Breast epithelium (tissue), 4 donors: ENCODE measurements around the gene IGSF9B. TPM values are rescaled to one million over a fixed set of nuclear protein-coding genes. Genes with fewer than 3 reads are reported as not detected.

Source experiments
- DNase-seq, 2 donors: peaks; one replicate each; pipeline ENCODE4 v3.0.0-alpha.2; 2019; ENCODE audit warnings: low spot score in 2 of 2
- H3K27ac ChIP-seq, 2 donors: fragments of 200-600 bp; sonication (generic) in 1 of 2; one replicate each; pipeline ENCODE4 v1.5.1; 2016 to 2019; ENCODE audit warnings: mild to moderate bottlenecking in 1 of 2
- H3K27me3 ChIP-seq, 2 donors: fragments of 200-600 bp; sonication (generic) in 1 of 2; one replicate each; pipeline versions ENCODE4 v1.5.1 to v1.6.0; 2017 to 2019; ENCODE audit warnings: control low read depth in 1 of 2, mild to moderate bottlenecking in 1 of 2
- H3K36me3 ChIP-seq: fragments of 200-600 bp; one replicate; pipeline ENCODE4 v1.5.1; 2019
- H3K4me1 ChIP-seq, 2 donors: fragments of 200-600 bp; sonication (generic); one replicate each; pipeline ENCODE4 v1.5.1; 2016 to 2019; ENCODE audit warnings: control low read depth in 1 of 2
- H3K4me3 ChIP-seq, 3 donors: fragments of 200-600 bp; sonication (generic); 1 replicate in 2 of 3; 2 replicates in 1 of 3; pipeline ENCODE4 v1.5.1; 2016 to 2019; ENCODE audit warnings: mild to moderate bottlenecking in 3 of 3, moderate library complexity in 2 of 3
- H3K9me3 ChIP-seq, 2 donors: fragments of 200-600 bp; sonication (generic) in 1 of 2; one replicate each; pipeline ENCODE4 v1.5.1; 2016 to 2019; ENCODE audit warnings: control low read depth in 1 of 2
- CTCF ChIP-seq, 3 donors: fragments of 450-650 bp; IDR thresholded peaks; one replicate each; pipeline ENCODE4 v1.5.1; 2016 to 2017; ENCODE audit warnings: antibody characterized with exemption in 3 of 3, mild to moderate bottlenecking in 3 of 3, moderate library complexity in 3 of 3
- POLR2A ChIP-seq: fragments of 450-650 bp; IDR thresholded peaks from one replicate; pipeline ENCODE4 v1.6.1; 2016; ENCODE audit warnings: antibody characterized with exemption, mild to moderate bottlenecking, moderate library complexity
- POLR2AphosphoS5 ChIP-seq, 3 donors: sonication (generic); formaldehyde crosslinking; IDR thresholded peaks; one replicate each; pipeline ENCODE4 v1.6.1; 2017; ENCODE audit warnings: antibody characterized with exemption in 3 of 3
- intact Hi-C: fragments of 100-400 bp; cut with DNase I; formaldehyde crosslinking; loops from one replicate; pipeline ENCODE4 v1.15.1; 2023; ENCODE audit warnings: low total_unique reads
- total RNA-seq, 3 donors: library from RNA; depleted of rRNA; stranded (reverse); fragments of >200 nt; gene quantifications; one replicate each; pipeline ENCODE4 v1.1.0, GENCODE V29; 2016

Gene IGSF9B
- total RNA-seq, 3 donors from 2014 or later, result 0.64 to 4.5 (median 3.3) TPM

- H3K4me3 ChIP-seq, result no peak overlapping the region
- no peaks in the 10 kb centered on the region for H3K4me1 ChIP-seq
- no peak for DNase-seq
- intact Hi-C loops, result no loop called here
- H3K27ac ChIP-seq, result no peak overlapping the region
- peaks cover 0 to 18% of the 10 kb centered on the region in 2 donors for H3K27me3 ChIP-seq
- H3K36me3 ChIP-seq, result no peaks in the 10 kb centered on the region
- TF ChIP-seq CTCF (IDR thresholded peaks at IDR 0.05), result no peak
- TF ChIP-seq POLR2A, result no peak
- TF ChIP-seq POLR2AphosphoS5 (IDR thresholded peaks at IDR 0.05), result no peak
- H3K9me3 ChIP-seq, result no peaks in the 10 kb centered on the region
These were observed 34.5 kb downstream of the IGSF9B start for GRCh38 chr11:133922078-133922870.

GRCh38 chr11:133921513-133921912 lies 35.3 kb downstream of the IGSF9B start:
- Histone ChIP-seq H3K27me3 (peaks cover 0 to 18% of the 10 kb centered on the region in 2 donors), H3K4me3 (no peak overlapping the region), H3K36me3 (no peaks in the 10 kb centered on the region), H3K27ac (no peak overlapping the region), H3K4me1 (no peaks in the 10 kb centered on the region), H3K9me3 (no peaks in the 10 kb centered on the region)
- no peak for DNase-seq
- TF ChIP-seq POLR2A (no peak), CTCF (IDR thresholded peaks at IDR 0.05) (no peak), POLR2AphosphoS5 (IDR thresholded peaks at IDR 0.05) (no peak)
- intact Hi-C loops, result no loop called here

GRCh38 chr11:133921026-133921425 lies 35.7 kb downstream of the IGSF9B start:
- H3K4me3 ChIP-seq, result no peak overlapping the region
- TF ChIP-seq POLR2A, result no peak
- TF ChIP-seq CTCF (IDR thresholded peaks at IDR 0.05), result no peak
- no peak for TF ChIP-seq POLR2AphosphoS5 (IDR thresholded peaks at IDR 0.05)
- H3K27me3 ChIP-seq, result peaks cover 0 to 18% of the 10 kb centered on the region in 2 donors
- no peaks in the 10 kb centered on the region for H3K9me3 ChIP-seq
- no peak for DNase-seq
- no peaks in the 10 kb centered on the region for H3K36me3 ChIP-seq
- intact Hi-C loops, result no loop called here
- H3K27ac ChIP-seq, result no peak overlapping the region
- no peaks in the 10 kb centered on the region for H3K4me1 ChIP-seq

- Histone ChIP-seq H3K9me3 (no peaks in the 10 kb centered on the region), H3K27me3 (peaks cover 0 to 18% of the 10 kb centered on the region in 2 donors), H3K4me3 (peak overlapping the region in 1 of 3 donors; percentile 49), H3K4me1 (no peaks in the 10 kb centered on the region), H3K36me3 (no peaks in the 10 kb centered on the region), H3K27ac (no peak overlapping the region)
- intact Hi-C loops, result no loop called here
- no peak for TF ChIP-seq CTCF (IDR thresholded peaks at IDR 0.05)
- no peak for TF ChIP-seq POLR2AphosphoS5 (IDR thresholded peaks at IDR 0.05)
- no peak for TF ChIP-seq POLR2A
- DNase-seq, result no peak
These were observed 36.4 kb downstream of the IGSF9B start for GRCh38 chr11:133920109-133920990.
